Tibial artery (tissue), 4 donors: Measurements from ENCODE around the gene SPRN.

Experiments
- DNase-seq, 2 donors: peaks; one replicate each; pipeline ENCODE4 v3.0.0-alpha.2; 2019
- H3K27ac ChIP-seq, 2 donors: fragments of 200-600 bp; sonication (generic) in 1 of 2; 1 replicate in 1 of 2; 2 replicates in 1 of 2; pipeline ENCODE4 v1.5.1; 2018 to 2019; ENCODE audit warnings: mild to moderate bottlenecking in 1 of 2
- H3K27me3 ChIP-seq, 2 donors: fragments of 200-600 bp; sonication (generic) in 1 of 2; one replicate each; pipeline versions ENCODE4 v1.5.1 to v1.6.0; 2016 to 2019
- H3K36me3 ChIP-seq, 3 donors: fragments of 200-600 bp; sonication (generic) in 2 of 3; one replicate each; pipeline ENCODE4 v1.5.1; 2016 to 2019; ENCODE audit warnings: mild to moderate bottlenecking in 2 of 3
- H3K4me1 ChIP-seq, 4 donors: fragments of 200-600 bp; sonication (generic) in 2 of 4; 1 replicate in 3 of 4; 2 replicates in 1 of 4; pipeline ENCODE4 v1.5.1; 2016 to 2019
- H3K4me3 ChIP-seq, 2 donors: fragments of 200-600 bp; sonication (generic) in 1 of 2; 1 replicate in 1 of 2; 2 replicates in 1 of 2; pipeline ENCODE4 v1.5.1; 2018 to 2019; ENCODE audit warnings: mild to moderate bottlenecking in 2 of 2
- H3K9me3 ChIP-seq, 3 donors: fragments of 200-600 bp; sonication (generic) in 1 of 3; one replicate each; pipeline ENCODE4 v1.5.1; 2016 to 2019
- CTCF ChIP-seq, 2 experiments: fragments of 200-600 bp in 1 of 2; fragments of 450-650 bp in 1 of 2; IDR thresholded peaks; one replicate each; pipeline ENCODE4 v1.5.1; 2017 to 2019; ENCODE audit warnings: antibody characterized with exemption in 2 of 2, mild to moderate bottlenecking in 1 of 2, moderate library complexity in 1 of 2
- intact Hi-C: fragments of 100-400 bp; cut with DNase I; formaldehyde crosslinking; loops from one replicate; pipeline ENCODE4 v1.15.0; 2023; ENCODE audit warnings: low total_unique reads

SPRN gene

GRCh38 chr10:133405844-133406527 lies 18.4 kb downstream of the SPRN start:
- TF ChIP-seq CTCF (IDR thresholded peaks at IDR 0.05): no peak
- Histone ChIP-seq H3K9me3 (peaks cover 0 to 5% (median under 1%) of the 10 kb centered on the region in 3 donors), H3K27ac (no peak overlapping the region), H3K36me3 (peaks cover 55 to 83% (median 64%) of the 10 kb centered on the region in 3 donors), H3K4me3 (no peak overlapping the region), H3K27me3 (no peaks in the 10 kb centered on the region), H3K4me1 (no peaks in the 10 kb centered on the region)
- DNase-seq: no peak
- intact Hi-C loops: no loop called here

- H3K27ac ChIP-seq: no peak overlapping the region
- H3K4me3 ChIP-seq: no peak overlapping the region
- intact Hi-C loops: no loop called here
- H3K9me3 ChIP-seq: no peaks in the 10 kb centered on the region
- no peaks in the 10 kb centered on the region for H3K4me1 ChIP-seq
- no peaks in the 10 kb centered on the region for H3K27me3 ChIP-seq
- no peak for TF ChIP-seq CTCF (IDR thresholded peaks at IDR 0.05)
- H3K36me3 ChIP-seq: peaks cover 52 to 82% (median 62%) of the 10 kb centered on the region in 3 donors
- no peak for DNase-seq
Measured at GRCh38 chr10:133405272-133405671, 19.2 kb downstream of the SPRN start.

GRCh38 chr10:133403784-133404183 lies 20.6 kb downstream of the SPRN start:
- Histone ChIP-seq H3K9me3 (no peaks in the 10 kb centered on the region), H3K4me1 (no peaks in the 10 kb centered on the region), H3K4me3 (no peak overlapping the region), H3K27ac (no peak overlapping the region), H3K27me3 (no peaks in the 10 kb centered on the region), H3K36me3 (peaks cover 40 to 88% (median 65%) of the 10 kb centered on the region in 3 donors)
- no peak for DNase-seq
- intact Hi-C loops: no loop called here
- no peak for TF ChIP-seq CTCF (IDR thresholded peaks at IDR 0.05)

- H3K9me3 ChIP-seq: no peaks in the 10 kb centered on the region
- no peak for DNase-seq
- H3K4me1 ChIP-seq: no peaks in the 10 kb centered on the region
- no peak overlapping the region for H3K27ac ChIP-seq
- no peak overlapping the region for H3K4me3 ChIP-seq
- H3K36me3 ChIP-seq: peaks cover 42 to 89% (median 69%) of the 10 kb centered on the region in 3 donors
- H3K27me3 ChIP-seq: no peaks in the 10 kb centered on the region
- intact Hi-C loops: no loop called here
- no peak for TF ChIP-seq CTCF (IDR thresholded peaks at IDR 0.05)
Measured at GRCh38 chr10:133403359-133403758, 21.1 kb downstream of the SPRN start.

- no peak overlapping the region for H3K4me3 ChIP-seq
- no peaks in the 10 kb centered on the region for H3K9me3 ChIP-seq
- DNase-seq: peak in 1 of 2 donors; percentile 43
- H3K27ac ChIP-seq: no peak overlapping the region
- no peaks in the 10 kb centered on the region for H3K4me1 ChIP-seq
- H3K27me3 ChIP-seq: no peaks in the 10 kb centered on the region
- H3K36me3 ChIP-seq: peaks cover 42 to 91% (median 61%) of the 10 kb centered on the region in 3 donors
- intact Hi-C loops: no loop called here
- no peak for TF ChIP-seq CTCF (IDR thresholded peaks at IDR 0.05)
Measured at GRCh38 chr10:133401981-133402725, 22.3 kb downstream of the SPRN start.
